GM12878 (cell line): ENCODE results near the gene KLHL1. TPM values are rescaled to one million over a fixed set of nuclear protein-coding genes. Genes with fewer than 3 reads are reported as not detected.

Source experiments
- ATAC-seq: fragments of 200-7000 bp; cut with Tn5 transposase; 3 replicates; pipeline ENCODE4 v1.9.1; 2020; ENCODE audit warnings: mild to moderate bottlenecking, moderate library complexity
- BruUV-seq: library from RNA; stranded (reverse); fragments of 400-500 nt; replicated peaks from 2 replicates; lab custom pipeline; 2021; lab: Mats Ljungman, UMichigan
- CTCF ChIA-PET: fragments of 300-600 bp; sonication (Branson Sonifier 250); formaldehyde crosslinking; extraction: SDS; loops from one replicate; lab custom pipeline; 2021; ENCODE audit warnings: inconsistent platforms; lab: Yijun Ruan, JAX
- POLR2A ChIA-PET: fragments of 350-600 bp; formaldehyde crosslinking; extraction: SDS; loops from one replicate; lab custom pipeline; 2021; ENCODE audit warnings: inconsistent platforms; lab: Charles Lee
- RAD21 ChIA-PET: fragments of 300-600 bp; sonication (Branson Sonifier 250); formaldehyde crosslinking; loops from one replicate; lab custom pipeline; 2023; ENCODE audit warnings: antibody characterized with exemption; ENCODE audit not compliant: unreplicated experiment; lab: Charles Lee
- SMC1A ChIA-PET: fragments of 300-600 bp; sonication (Branson Sonifier 250); formaldehyde crosslinking; loops from one replicate; lab custom pipeline; 2023; ENCODE audit not compliant: unreplicated experiment, uncharacterized antibody; lab: Charles Lee
- DNase-seq: peaks from one replicate; pipeline ENCODE4 v3.0.0-alpha.2; 2011; ENCODE audit warnings: low read depth, low spot score
- FAIRE-seq: peaks from 3 replicates; lab custom pipeline; 2011; peaks lifted over from hg19 to GRCh38; lab: Jason Lieb, UNC
- H2AFZ ChIP-seq: 2 replicates; pipeline ENCODE4 v1.6.0; 2011; ENCODE audit warnings: low read depth, low read length, control low read depth; ENCODE audit not compliant: control insufficient read depth
- H3K27ac ChIP-seq: 2 replicates; pipeline ENCODE4 v1.5.1; 2011; ENCODE audit warnings: control low read depth; ENCODE audit not compliant: control insufficient read depth, insufficient read depth
- H3K27me3 ChIP-seq, 2 experiments: replicated peaks in 1 of 2; 2 replicates each; pipeline versions ENCODE4 v1.6.0 to v1.6.1; 2011; ENCODE audit warnings: low read length in 1 of 2; ENCODE audit not compliant: control insufficient read depth in 2 of 2, insufficient read depth in 2 of 2
- H3K36me3 ChIP-seq, 2 experiments: 2 replicates each; pipeline ENCODE4 v1.5.1; 2011; ENCODE audit warnings: low read length in 1 of 2; ENCODE audit not compliant: control insufficient read depth in 2 of 2, insufficient read depth in 2 of 2
- H3K4me1 ChIP-seq: 2 replicates; pipeline ENCODE4 v1.6.1; 2011; ENCODE audit warnings: mild to moderate bottlenecking, low read length, moderate library complexity, mixed read lengths; ENCODE audit not compliant: control insufficient read depth, insufficient read depth
- H3K4me2 ChIP-seq: 2 replicates; pipeline ENCODE4 v1.6.0; 2011; ENCODE audit warnings: control low read depth; ENCODE audit not compliant: control insufficient read depth, insufficient read depth
- H3K4me3 ChIP-seq: fragments of 200-600 bp; sonication (generic); 2 replicates; pipeline ENCODE4 v1.5.1; 2016
- H3K79me2 ChIP-seq: 2 replicates; pipeline ENCODE4 v1.6.0; 2011; ENCODE audit warnings: low read length; ENCODE audit not compliant: control insufficient read depth, insufficient read depth
- H3K9ac ChIP-seq: 2 replicates; pipeline ENCODE4 v1.8.0; 2011; ENCODE audit warnings: low read length, control low read depth, mixed read lengths; ENCODE audit not compliant: control insufficient read depth, insufficient read depth
- H3K9me3 ChIP-seq: replicated peaks from 3 replicates; pipeline ENCODE4 v1.5.1; 2011; ENCODE audit warnings: mild to moderate bottlenecking, low read length; ENCODE audit not compliant: control insufficient read depth, insufficient read depth
- H4K20me1 ChIP-seq: 2 replicates; pipeline ENCODE4 v1.6.0; 2011; ENCODE audit not compliant: control insufficient read depth, insufficient read depth
- HDAC6 ChIP-seq: fragments of 200-600 bp; sonication (generic); IDR thresholded peaks from one replicate; pipeline ENCODE4 v1.8.0; 2017; ENCODE audit warnings: antibody characterized with exemption; ENCODE audit not compliant: unreplicated experiment
- MTA3 ChIP-seq: IDR thresholded peaks from 2 replicates; pipeline ENCODE4 v1.6.1; 2012; ENCODE audit warnings: low read length, inconsistent platforms, borderline replicate concordance
- NFYB ChIP-seq: IDR thresholded peaks from 2 replicates; pipeline ENCODE4 v1.6.1; 2011; ENCODE audit warnings: low read depth, mild to moderate bottlenecking, low read length, improper control_type of control experiment, moderate library complexity; ENCODE audit not compliant: insufficient read depth
- NKRF ChIP-seq: fragments of 450-650 bp; conservative IDR thresholded peaks from 2 replicates; pipeline ENCODE4 v1.6.1; 2017; ENCODE audit warnings: mild to moderate bottlenecking, moderate library complexity
- NR2C1 ChIP-seq: fragments of 450-650 bp; IDR thresholded peaks from 2 replicates; pipeline ENCODE4 v1.6.1; 2017; ENCODE audit warnings: antibody characterized with exemption, mild to moderate bottlenecking, moderate library complexity
- PBX3 ChIP-seq: IDR thresholded peaks from 2 replicates; pipeline ENCODE4 v1.6.1; 2011; ENCODE audit warnings: mild to moderate bottlenecking, low read depth, low read length, moderate library complexity; ENCODE audit not compliant: insufficient replicate concordance
- SPI1 ChIP-seq: IDR thresholded peaks from 2 replicates; pipeline ENCODE4 v1.6.1; 2011; ENCODE audit warnings: low read depth, mild to moderate bottlenecking, low read length, moderate library complexity, borderline replicate concordance; ENCODE audit not compliant: insufficient read depth
- SREBF2 ChIP-seq: IDR thresholded peaks from 2 replicates; pipeline ENCODE4 v1.6.1; 2012; ENCODE audit warnings: mild to moderate bottlenecking, low read length
- ZNF384 ChIP-seq: IDR thresholded peaks from 2 replicates; pipeline ENCODE4 v1.6.1; 2012; ENCODE audit warnings: low read depth, mild to moderate bottlenecking, low read length, improper control_type of control experiment, borderline replicate concordance
- WGBS: methylation state at CpG from one replicate; pipeline ENCODE4 v1.1.6; 2016; ENCODE audit warnings: low lambda C conversion rate; ENCODE audit not compliant: insufficient replicate concordance, insufficient coverage; ENCODE audit errors: missing lambda C conversion rate; 5-methylcytosine and 5-hydroxymethylcytosine counted together
- in situ Hi-C: fragments of 300-500 bp; cut with MboI; formaldehyde crosslinking; loops from 9 replicates; pipeline ENCODE4 v1.14.3; 2018; ENCODE audit warnings: mixed read lengths
- intact Hi-C: fragments of 100-400 bp; cut with micrococcal nuclease; formaldehyde crosslinking; loops from one replicate; pipeline ENCODE4 v1.14.2; 2022; ENCODE audit not compliant: unreplicated experiment
- polyA plus RNA-seq, 11 experiments: library from polyadenylated mRNA; depleted of rRNA in 4 of 11; unstranded in 6 of 11; stranded (reverse) in 5 of 11; fragments of >200 nt; fragmentation: Nextera tagmentation in 4 of 11; fragmentation: Illumina TruSeq in 1 of 11; extraction: Ambion mirVana in 4 of 11; extraction: Trizol in 1 of 11; gene quantifications; 1 replicate in 1 of 11; 2 replicates in 10 of 11; pipeline versions ENCODE4 v1.2.1 to v1.2.3, GENCODE V29; 2011 to 2016; ENCODE audit warnings: inconsistent platforms in 2 of 11, missing spikeins in 2 of 11, low read depth in 1 of 11
- total RNA-seq, 4 experiments: library from RNA; depleted of rRNA in 3 of 4; stranded (reverse); fragments of >200 nt in 3 of 4; fragmentation: Illumina TruSeq in 1 of 4; extraction: Trizol in 1 of 4; gene quantifications; 2 replicates each; pipeline versions ENCODE4 v1.2.1 to v1.2.3, GENCODE V29; 2013 to 2021
- TF ChIP-seq, protein P1 (sequence below): fragments of 450-650 bp; IDR thresholded peaks from 2 replicates; pipeline ENCODE4 v1.6.1; 2017; ENCODE audit warnings: antibody characterized with exemption, mild to moderate bottlenecking, moderate library complexity

Gene KLHL1
- total and polyA plus RNA-seq, 10 of the 15 experiments (the other 5 are each of a cell fraction or from before 2014, with no cell fraction given) = 0.02 to 0.13 (median 0.05) TPM; not detected in 2

DNA sequence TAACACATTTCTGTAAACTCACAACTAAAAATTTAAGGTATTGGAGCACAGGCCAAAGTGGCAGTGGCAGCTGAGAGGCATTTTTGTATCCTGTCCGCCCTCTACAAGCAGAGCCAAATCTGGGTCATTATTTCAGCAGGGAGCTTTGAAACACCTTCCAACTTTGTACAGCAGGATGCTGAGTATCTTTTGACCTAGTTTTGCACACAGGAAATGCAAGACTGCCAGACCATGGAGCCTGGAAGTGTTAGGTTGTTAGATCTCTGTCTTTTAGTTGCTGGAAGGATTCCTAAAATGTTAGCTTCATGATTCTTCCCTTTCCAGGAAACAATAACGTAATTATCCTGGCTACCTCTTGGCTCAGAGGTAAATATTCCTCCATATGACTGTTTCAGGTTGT, 149.2 kb downstream of the KLHL1 start:
- Histone ChIP-seq H2AFZ (no peak overlapping the region), H3K4me3 (no peak overlapping the region), H3K79me2 (no peaks in the 10 kb centered on the region), H3K4me2 (no peak overlapping the region), H4K20me1 (no peaks in the 10 kb centered on the region), H3K4me1 (no peaks in the 10 kb centered on the region), H3K27me3 (no peaks in the 10 kb centered on the region), H3K36me3 (no peaks in the 10 kb centered on the region), H3K9me3 (no peaks in the 10 kb centered on the region), H3K9ac (no peak overlapping the region), H3K27ac (no peak overlapping the region)
- no peak for DNase-seq
- POLR2A ChIA-PET = interaction anchor here (0.7 kb wide), 1 partner anchor 12 kb away, joined by 4 read pairs; no protein-coding TSS in a partner anchor
- 22% methylated on average over 2 of the region's 2 CpGs for WGBS
- RAD21 ChIA-PET = interaction anchor here (0.7 kb wide), 1 partner anchor 45 kb away, joined by 3 read pairs; no protein-coding TSS in a partner anchor
- ATAC-seq = no peak
- no TSS peak for BruUV-seq
- in situ Hi-C loops (no loop called here), intact Hi-C loops (no loop called here)
- CTCF ChIA-PET = interaction anchor here (1.0 to 2.2 kb wide), 4 partner anchors 9 to 14 kb away, joined by 3 to 7 read pairs (median 3); no protein-coding TSS in a partner anchor
- SMC1A ChIA-PET = interaction anchor here (0.6 to 1.4 kb wide), 4 partner anchors 12 to 88 kb away, joined by 3 to 8 read pairs (median 4); no protein-coding TSS in a partner anchor
- FAIRE-seq = no peak
- TF ChIP-seq SPI1 (no peak), MTA3 (no peak), PBX3 (no peak), ZNF384 (no peak), NKRF (no peak), SREBF2 (no peak), NR2C1 (no peak), NFYB (no peak), HDAC6 (no peak)
- TF ChIP-seq, protein P1, sequence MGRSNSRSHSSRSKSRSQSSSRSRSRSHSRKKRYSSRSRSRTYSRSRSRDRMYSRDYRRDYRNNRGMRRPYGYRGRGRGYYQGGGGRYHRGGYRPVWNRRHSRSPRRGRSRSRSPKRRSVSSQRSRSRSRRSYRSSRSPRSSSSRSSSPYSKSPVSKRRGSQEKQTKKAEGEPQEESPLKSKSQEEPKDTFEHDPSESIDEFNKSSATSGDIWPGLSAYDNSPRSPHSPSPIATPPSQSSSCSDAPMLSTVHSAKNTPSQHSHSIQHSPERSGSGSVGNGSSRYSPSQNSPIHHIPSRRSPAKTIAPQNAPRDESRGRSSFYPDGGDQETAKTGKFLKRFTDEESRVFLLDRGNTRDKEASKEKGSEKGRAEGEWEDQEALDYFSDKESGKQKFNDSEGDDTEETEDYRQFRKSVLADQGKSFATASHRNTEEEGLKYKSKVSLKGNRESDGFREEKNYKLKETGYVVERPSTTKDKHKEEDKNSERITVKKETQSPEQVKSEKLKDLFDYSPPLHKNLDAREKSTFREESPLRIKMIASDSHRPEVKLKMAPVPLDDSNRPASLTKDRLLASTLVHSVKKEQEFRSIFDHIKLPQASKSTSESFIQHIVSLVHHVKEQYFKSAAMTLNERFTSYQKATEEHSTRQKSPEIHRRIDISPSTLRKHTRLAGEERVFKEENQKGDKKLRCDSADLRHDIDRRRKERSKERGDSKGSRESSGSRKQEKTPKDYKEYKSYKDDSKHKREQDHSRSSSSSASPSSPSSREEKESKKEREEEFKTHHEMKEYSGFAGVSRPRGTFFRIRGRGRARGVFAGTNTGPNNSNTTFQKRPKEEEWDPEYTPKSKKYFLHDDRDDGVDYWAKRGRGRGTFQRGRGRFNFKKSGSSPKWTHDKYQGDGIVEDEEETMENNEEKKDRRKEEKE = no peak
